HG03103 (cell line): ENCODE measurements around the gene KCNJ10.

ENCODE experiments used
- ATAC-seq: cut with Tn5 transposase; IDR thresholded peaks from one replicate; pipeline ENCODE4 v1.9.1; 2021; ENCODE audit warnings: low read depth; ENCODE audit not compliant: unreplicated experiment

The KCNJ10 gene

DNA sequence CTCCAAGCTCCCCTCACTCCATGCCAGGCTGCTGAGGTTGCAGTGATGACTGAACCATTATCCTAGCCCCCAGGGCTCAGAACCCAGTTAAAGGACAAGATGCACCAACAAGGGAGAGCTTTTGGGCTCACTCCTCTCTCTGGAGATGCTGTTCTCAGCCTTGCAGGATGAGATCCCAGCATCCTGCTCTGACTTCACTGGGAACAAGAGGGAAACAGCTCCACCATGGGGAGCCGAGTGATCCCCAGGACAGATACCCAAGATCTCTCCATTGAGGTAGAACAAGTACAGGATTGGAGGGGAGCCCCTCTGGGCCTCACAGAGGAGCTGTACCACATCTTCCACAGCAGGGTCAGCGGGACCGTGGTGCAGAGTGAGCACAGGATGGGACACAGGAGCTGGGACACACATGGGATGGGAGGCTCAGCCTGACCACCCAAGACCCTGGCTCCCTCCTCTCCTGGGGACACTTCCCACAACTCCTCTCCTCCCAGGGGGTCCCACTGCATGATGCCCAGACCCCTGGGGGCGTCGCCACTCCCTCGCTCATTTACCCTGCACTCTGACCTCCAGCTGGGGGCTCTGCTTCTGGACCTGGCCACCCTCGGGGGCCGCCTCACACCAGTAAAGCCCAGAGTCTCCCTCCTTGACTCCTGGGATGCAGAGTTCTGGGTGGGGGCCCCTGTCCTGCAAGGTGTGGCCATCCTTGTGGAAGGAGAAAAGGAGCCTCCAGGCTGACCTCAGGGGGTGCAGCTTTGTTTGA lies 97.3 kb downstream of the KCNJ10 start:
- ATAC-seq, result no peak

DNA sequence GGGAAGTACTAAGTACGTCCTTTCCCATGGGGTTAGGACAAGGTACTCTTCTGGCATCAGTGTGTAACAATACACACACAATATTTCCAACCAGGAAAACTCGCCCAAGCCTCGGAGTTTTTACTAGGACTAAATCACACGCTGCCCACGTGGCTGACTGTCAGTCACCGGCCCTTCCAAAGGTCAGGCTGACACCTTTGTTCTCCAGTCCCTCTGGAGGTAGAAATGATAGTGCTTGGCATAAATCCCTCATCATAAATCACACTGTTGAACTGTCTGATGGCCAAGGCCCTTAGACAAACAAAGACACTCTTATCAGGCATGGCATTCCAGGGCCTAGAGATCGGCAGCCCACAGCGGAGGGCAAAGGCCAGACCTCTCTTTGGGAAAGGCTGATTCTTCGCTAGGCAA lies 99.0 kb downstream of the KCNJ10 start:
- ATAC-seq, result no peak

DNA sequence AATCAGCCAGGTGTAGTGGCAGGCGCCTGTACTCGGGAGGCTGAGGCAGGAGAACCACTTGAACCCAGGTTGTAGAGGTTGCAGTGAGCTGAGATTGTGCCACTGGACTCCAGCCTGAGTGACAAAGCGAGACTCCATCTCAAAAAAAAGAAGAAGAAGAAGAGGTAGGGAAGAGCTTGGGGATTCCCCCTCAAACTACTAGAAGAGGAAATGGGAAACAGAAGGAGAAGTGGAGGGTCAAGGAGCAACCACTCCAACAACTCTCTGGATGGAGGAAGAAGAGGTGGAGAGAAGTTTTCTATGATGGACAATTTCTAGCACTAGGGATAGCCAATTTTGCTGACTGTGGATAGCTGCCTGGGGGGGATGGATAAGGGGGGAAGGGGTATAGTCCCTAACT lies 101.1 kb downstream of the KCNJ10 start:
- ATAC-seq, result no peak

DNA sequence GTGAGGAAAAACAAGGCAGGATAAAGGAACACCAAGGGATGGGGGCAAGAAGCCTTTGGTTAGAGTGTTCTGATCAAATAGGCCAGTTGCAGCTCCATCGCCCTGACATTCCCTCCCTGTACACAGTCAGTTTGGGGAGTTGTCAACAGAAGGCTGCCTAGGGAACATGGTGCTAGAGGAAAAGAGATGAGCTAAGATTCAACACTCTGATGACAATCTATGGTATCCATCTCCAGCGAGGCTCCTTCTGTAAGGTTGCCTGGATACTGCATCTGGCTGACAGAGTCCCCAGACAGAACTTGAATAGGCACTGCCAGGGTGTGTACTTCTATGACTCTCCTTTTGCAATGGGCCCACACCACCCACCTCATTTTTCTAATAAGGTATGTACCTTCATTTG lies 104.7 kb downstream of the KCNJ10 start:
- ATAC-seq, result no peak

DNA sequence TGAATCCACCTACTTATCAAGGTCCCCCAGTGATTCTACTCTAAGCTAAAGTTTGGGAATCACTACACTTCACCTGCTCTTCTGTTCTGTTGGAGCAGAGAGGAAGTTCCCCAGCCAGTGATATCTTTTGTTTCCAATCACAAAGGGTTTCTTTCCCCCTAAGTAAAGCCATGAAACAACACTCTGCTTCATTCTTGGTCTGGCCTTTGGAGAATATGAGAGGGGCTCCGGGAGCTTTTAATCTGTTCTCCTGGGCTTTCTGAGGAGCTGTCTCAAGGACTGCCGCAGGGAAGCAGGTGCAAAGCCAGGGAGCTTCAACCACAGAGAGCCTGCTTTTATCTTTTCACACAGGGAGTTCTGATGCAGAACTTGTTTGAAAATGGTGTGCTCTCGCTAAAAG lies 105.8 kb downstream of the KCNJ10 start:
- no peak for ATAC-seq

DNA sequence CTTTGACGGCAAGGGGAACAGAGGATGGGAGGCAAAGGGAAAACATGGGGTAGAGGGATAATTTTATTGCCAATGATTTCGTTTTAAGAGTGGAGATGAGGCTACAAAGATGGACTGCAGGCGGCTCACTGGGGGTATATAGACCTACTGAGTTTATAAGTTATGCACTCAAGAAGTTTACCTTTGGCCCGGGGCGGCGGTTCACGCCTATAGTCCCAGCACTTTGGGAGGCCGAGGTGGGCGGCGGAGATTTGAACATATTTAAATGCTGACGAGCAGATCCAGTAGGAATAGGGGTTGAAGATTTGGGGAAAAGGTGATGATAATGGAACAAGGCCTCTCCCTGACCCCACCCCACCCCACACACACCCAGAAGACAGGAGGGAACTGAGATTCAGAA lies 107.8 kb downstream of the KCNJ10 start:
- ATAC-seq, result no peak

DNA sequence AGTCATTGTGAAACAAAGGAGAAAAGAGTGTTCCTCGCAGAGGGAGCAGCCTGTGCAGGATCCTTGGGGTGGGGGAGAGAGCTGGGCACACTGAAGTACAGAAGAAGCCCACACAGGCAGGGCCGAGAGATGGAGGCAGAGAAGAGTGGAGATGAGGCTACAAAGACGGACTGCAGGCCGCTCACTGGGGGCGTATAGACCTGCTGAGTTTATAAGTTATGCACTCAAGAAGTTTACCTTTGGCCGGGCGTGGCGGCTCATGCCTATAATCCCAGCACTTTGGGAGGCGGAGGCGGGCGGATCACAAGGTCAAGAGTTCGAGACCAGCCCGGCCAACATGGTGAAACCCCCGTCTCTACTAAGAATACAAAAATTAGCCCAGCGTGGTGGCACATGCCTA lies 108.3 kb downstream of the KCNJ10 start:
- no peak for ATAC-seq

DNA sequence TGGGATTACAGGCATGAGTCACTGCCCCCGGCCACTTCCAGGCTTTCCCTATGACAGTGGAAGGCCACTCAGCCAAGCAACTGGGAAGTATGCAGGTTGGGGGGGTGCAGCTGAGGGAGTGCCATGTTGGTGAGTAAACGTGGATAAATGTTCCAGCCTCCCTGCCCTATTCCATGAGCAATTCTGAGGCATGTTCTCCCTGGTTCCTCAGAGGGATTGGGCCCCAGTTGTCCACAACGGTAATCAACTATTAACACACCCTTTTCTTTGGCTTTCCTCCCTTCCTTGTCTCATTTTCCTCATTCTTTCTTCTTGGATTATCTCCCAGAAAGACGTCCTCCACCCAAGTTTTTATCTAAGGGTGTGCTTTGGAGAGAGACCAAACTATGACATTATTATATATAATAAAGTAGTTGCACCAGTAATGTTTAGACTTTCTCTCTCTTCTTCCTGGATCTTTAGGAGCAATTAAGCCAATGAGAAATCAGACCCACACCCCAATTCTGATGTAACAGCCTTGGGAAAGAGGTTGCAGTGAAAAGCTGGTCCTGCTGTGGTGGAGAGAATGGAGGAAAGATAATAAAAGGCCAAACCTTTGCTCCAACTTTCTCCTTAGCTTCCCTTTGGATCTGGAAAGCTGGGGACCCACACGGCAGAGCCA lies 109.1 kb downstream of the KCNJ10 start:
- ATAC-seq, result no peak

DNA sequence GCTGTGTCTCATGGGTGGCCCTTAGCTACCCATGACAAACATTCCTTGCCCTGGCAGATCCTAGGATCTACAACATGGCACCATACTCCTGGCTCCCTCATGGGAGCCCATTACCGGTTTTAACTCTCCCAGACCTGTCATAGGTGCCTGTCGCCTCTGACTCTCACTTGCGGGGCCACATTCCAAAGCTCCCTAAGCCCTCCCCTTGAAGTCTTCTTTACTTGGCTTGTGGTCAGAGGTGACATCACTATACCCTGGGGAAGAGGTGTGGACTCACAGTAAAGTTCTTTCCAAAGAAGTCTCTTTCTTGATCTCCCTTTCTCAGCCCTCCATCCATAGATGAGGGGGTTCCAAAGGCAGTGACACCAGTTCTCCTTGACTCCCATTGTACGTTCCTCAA lies 110.5 kb downstream of the KCNJ10 start:
- no peak for ATAC-seq

DNA sequence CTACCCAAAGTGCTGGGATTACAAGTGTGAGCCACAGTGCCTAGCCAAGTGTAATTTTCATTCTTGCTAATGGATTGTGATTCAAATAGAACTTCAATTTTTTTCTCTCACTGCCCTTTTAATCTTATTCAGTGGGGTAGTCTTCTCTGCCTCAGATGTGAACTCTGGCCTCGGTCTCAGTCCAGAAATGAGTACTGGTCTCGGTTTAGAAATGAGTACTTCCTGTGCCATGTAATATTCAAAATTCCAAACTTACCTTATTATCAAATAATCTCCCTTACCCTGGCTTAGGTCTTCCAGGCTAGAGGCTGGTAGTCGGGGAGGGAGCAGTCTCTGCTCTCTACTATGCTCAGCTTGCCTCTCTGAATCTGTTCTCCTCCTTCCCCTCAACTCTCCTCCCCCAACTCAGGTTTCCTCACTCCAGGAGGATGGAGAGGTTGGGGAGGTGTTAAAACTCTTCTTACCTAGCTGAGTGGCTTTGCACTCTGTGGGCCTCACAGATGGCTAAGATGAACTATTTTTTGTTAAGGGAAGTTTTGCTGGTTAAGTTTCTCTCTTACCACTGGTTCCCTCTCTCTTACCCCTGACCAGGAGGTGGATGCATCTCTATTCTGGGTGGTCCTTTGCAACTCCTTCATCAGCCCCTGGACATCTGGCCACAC lies 111.1 kb downstream of the KCNJ10 start:
- ATAC-seq, result no peak

DNA sequence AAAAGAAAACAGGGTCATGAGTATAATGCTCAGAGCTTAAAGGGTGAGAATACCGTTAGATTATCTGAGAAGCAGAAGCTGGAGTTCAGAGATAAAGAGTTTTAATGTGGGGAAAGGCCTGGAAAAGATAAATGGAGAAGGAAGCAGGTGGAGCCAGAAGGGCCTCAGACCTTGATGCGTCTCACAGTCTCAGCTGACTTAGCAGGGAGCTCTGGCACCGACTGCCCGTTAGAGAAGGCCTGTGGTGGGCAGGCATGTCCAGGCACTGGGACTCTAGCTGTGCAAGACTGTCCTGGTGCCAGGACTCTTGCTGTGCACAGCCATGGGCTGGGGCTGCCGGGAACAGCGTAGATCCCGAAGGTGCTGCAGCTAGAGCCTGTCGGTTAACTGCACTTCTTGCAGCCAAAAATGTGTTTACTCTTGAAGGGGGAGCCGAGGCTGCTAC lies 112.1 kb downstream of the KCNJ10 start:
- no peak for ATAC-seq

DNA sequence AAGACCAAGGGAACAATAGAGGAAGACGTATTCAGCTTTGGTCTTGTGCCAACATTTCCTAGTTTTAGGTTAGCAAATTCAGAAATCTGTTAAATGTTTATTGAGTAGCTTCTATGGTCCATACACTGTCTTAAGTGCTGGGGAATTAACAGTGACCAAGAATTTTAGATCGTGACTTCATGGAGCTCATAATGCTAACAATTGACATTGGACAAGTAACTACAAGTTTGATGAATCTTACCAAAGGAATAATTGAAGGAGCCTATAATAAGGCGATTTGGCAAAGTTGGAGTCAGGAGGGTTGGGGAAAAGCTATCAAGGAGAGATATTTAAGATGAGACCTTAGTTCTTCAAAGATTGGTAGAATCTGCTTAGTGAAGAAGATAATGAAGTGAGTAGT lies 114.5 kb downstream of the KCNJ10 start:
- no peak for ATAC-seq

DNA sequence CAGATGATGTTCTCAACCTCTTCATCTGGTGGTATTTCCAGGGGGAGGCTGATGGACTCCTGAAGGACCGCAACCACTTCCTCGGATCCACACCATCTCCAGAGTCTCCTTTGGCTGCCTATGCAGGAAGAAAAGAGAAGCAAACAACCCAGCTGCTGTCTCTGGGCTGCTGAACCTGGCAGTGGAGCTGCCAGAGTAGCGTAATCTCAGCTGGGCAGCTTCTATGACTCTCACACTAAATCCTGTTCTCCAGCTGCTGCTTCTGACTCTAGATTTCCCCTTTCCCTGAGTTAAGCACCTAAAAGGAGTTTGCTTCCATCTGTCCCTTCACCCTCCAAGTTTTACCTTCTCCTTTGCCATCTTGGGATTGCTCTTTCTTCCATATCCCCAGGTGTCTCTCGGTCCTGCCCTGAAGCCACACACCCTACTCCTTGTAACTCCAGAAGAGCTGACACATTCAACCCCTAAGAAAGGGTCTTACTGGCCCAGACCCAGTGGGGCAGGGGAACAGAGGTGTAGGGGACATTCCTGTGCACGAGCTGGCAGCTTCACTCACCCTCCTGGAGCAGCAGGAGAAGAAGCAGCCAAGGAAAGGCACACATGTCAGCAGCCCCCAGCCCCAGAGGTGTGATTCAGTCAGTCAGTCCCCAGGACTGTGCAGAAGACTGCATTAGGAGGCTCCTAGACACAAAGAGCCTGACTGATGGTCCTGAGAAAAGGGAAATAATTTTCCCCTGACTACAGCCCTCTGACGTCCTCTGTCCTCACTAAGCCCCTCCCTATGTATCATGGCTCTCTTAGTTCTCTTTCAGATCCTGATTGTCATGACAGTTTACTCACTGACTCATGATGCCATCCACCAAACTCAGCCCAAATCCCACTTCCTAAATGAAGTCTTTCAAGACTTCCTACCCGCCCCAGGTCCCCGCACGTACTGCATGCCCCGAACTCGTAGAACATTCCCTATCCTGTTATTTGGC lies 116.1 kb downstream of the KCNJ10 start, which contains the start of gene SLAMF9:
SLAMF9 (minus strand) TSS at position 702 of the 980 bp plus-strand sequence; CDS start at position 602, 100 bp downstream.
- no peak for ATAC-seq

DNA sequence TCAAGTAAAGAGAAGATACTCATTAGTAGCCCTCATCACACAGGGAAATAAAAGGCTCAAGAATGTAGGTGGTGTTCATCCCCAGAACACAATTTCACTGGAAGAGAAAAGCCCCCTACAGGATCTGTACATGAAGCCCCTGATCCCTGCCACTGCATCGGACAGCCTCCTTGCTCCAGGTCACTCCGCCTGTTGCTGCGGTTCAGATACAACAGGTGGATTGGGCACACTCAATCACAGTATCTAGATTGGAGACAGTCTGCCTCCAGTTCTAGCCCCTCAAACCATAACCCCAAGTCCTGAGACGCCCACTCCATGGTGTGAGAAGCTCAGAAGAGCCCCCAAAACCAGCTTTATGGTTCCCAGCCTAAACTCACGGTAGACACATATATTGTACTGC lies 117.0 kb downstream of the KCNJ10 start:
- no peak for ATAC-seq

DNA sequence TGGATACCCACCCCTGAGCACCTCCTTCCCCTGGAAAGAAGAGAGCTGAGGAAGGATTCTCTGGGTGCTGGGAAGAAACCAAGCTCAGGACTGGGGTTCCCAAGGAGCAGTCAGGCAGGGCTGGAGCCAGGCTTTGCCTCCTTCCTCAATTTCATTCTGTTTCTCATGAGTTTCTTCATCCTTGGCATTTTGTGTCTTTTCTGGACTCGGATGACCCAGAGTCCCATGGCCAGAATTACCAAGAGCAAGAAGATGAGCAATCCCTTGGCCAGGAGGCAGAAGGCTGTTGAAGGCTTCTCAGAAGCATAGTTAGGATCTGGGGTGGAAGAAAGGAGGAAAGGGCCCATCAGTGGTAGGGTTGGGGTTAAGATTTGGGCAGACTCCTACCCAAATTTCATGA lies 118.4 kb downstream of the KCNJ10 start:
- no peak for ATAC-seq

DNA sequence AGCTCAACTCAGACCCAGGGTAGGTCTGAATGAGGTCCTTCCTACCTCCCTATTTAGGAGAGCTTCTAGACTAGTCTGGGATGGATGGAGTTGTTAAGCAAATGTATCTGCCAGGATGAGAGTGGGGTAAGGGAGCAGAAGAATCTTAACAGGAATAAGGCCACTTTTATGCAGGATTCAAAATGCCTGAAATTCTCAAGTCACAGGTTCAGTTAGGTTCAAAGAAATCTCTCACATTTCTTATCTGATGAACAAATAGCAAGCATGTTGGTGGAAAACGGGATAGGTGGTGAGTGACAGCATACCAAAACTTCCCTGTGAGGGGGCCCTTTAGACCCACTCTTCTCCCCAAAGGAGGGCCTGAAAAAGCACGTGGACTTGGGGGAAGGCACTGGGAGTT lies 118.9 kb downstream of the KCNJ10 start:
- no peak for ATAC-seq

DNA sequence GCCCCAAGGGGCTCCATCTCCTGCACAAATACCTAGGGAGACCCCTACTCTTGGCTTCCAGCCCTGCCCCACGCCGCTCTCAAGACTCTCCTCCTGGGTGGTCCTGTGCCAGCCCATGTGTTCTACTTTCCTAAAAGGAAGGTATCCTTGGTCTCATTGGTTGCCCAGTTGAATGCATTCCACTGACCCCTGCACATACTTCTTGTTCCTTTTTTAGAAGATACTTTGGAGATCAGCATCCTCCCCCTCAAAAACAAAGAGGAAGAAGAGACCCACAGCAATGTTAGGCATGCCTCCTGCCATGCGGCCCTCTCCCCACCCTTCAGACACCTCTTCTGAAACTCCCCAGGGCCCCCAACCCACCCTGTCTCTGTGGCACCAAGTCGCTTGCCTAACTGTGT lies 120.0 kb downstream of the KCNJ10 start:
- ATAC-seq, result no peak

DNA sequence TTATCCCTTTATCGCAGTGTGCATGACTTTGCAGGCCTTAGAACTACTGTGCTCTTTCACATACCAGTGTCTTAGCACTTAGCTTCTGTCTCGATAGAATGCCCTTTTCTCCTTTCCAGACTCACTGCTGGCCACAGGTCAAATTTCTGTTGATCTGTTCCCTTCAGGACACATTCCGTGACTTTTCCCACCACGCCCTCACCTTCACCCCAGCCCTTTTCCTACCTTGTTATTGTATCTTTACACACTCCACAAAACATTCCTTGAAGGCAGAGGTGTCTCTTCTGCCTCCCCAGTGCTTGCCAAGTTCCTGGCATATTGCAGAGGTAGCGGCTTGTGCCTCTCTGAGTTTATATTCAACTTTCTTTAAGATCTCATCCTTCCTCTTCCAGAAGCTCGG lies 120.8 kb downstream of the KCNJ10 start:
- no peak for ATAC-seq
